HG03159 (cell line): ENCODE data around the gene DCHS2.

Source experiments
- ATAC-seq: cut with Tn5 transposase; IDR thresholded peaks from one replicate; pipeline ENCODE4 v1.9.1; 2021; ENCODE audit warnings: mild to moderate bottlenecking, moderate library complexity; ENCODE audit not compliant: unreplicated experiment

DCHS2 gene

GRCh38 chr4:154491341-154492271 is at the start of gene DCHS2:
Gene DCHS2, minus strand, starts transcription at chr4:154491799. Its CDS starts 444 bp downstream, at chr4:154491355.
- ATAC-seq = peak; percentile 55

GRCh38 chr4:154534296-154534695 is 42.7 kb upstream of the DCHS2 start:
- no peak for ATAC-seq

- no peak for ATAC-seq
Measured at GRCh38 chr4:154529728-154530519, 38.3 kb upstream of the DCHS2 start.

- no peak for ATAC-seq
Measured at GRCh38 chr4:154528869-154529268, 37.3 kb upstream of the DCHS2 start.

- ATAC-seq = no peak
Measured at GRCh38 chr4:154527308-154527707, 35.7 kb upstream of the DCHS2 start.

- peak; percentile 62 for ATAC-seq
Measured at GRCh38 chr4:154526151-154526550, 34.6 kb upstream of the DCHS2 start.

GRCh38 chr4:154521607-154522006 is 30.0 kb upstream of the DCHS2 start:
- no peak for ATAC-seq

- no peak for ATAC-seq
Measured at GRCh38 chr4:154519214-154519613, 27.6 kb upstream of the DCHS2 start.

GRCh38 chr4:154517591-154517990 is 26.0 kb upstream of the DCHS2 start:
- ATAC-seq = no peak

- ATAC-seq = no peak
Measured at GRCh38 chr4:154516318-154517029, 24.9 kb upstream of the DCHS2 start.

GRCh38 chr4:154511981-154512380 is 20.4 kb upstream of the DCHS2 start:
- no peak for ATAC-seq

- no peak for ATAC-seq
Measured at GRCh38 chr4:154511548-154511947, 19.9 kb upstream of the DCHS2 start.

GRCh38 chr4:154507156-154507555 is 15.6 kb upstream of the DCHS2 start:
- ATAC-seq = no peak

- ATAC-seq = no peak
Measured at GRCh38 chr4:154506253-154506652, 14.7 kb upstream of the DCHS2 start.

- no peak for ATAC-seq
Measured at GRCh38 chr4:154503598-154503997, 12.0 kb upstream of the DCHS2 start.

- ATAC-seq = no peak
Measured at GRCh38 chr4:154502111-154502510, 10.5 kb upstream of the DCHS2 start.

- ATAC-seq = no peak
Measured at GRCh38 chr4:154497889-154498288, 6.3 kb upstream of the DCHS2 start.

GRCh38 chr4:154495867-154496266 is 4.3 kb upstream of the DCHS2 start:
- no peak for ATAC-seq

- ATAC-seq = no peak
Measured at GRCh38 chr4:154492288-154492687, 689 bp upstream of the DCHS2 start.

- peak; percentile 73 for ATAC-seq
Measured at GRCh38 chr4:154490583-154491340, 837 bp downstream of the DCHS2 start.

GRCh38 chr4:154490234-154490582 is 1.4 kb downstream of the DCHS2 start:
- no peak for ATAC-seq
